NCI-H146 treated with DMSO at 0.1 percent for 48 hours (cell line): Measurements from ENCODE around the gene MTHFD2.

Experiments used
- DNase-seq: peaks from one replicate; lab custom pipeline; 2025; ENCODE audit not compliant: unreplicated experiment; lab: John Stamatoyannopoulos, UW

The MTHFD2 gene

GRCh38 chr2:74261204-74261864 is 62.9 kb downstream of the MTHFD2 start:
- no peak for DNase-seq

- no peak for DNase-seq
Observed at GRCh38 chr2:74262681-74263080, 64.3 kb downstream of the MTHFD2 start.

DNA sequence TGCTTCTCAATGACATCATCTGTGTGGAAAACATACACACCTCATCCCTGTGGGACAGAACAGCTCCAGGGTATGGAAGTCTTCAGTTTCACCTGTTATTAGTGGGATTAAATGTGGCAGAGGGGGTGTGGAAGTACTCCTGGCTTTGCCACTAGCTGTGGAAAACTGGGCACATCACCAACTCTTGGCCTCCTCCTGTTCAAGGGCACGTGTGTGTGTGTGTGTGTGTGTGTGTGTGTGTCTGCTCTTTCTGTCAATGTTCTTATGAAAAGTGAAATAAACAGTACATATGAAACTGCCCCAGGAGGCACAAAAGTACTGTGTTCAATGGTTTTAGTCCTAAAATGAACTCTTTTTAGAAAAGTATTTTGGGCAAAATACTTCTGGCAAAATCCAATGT is 65.9 kb downstream of the MTHFD2 start:
- no peak for DNase-seq

GRCh38 chr2:74267068-74267467 is 68.7 kb downstream of the MTHFD2 start:
- DNase-seq, result peak; percentile 82
